Hippocampal formation (tissue), 2 donors: Measurements from ENCODE around the gene VRK3.

Experiments used
- DNase-seq, 2 donors: peaks; one replicate each; lab custom pipeline; 2025; lab: John Stamatoyannopoulos, UW

VRK3 gene

GRCh38 chr19:49930483-49931011, 94.6 kb downstream of the VRK3 start:
- DNase-seq: no peak

DNA sequence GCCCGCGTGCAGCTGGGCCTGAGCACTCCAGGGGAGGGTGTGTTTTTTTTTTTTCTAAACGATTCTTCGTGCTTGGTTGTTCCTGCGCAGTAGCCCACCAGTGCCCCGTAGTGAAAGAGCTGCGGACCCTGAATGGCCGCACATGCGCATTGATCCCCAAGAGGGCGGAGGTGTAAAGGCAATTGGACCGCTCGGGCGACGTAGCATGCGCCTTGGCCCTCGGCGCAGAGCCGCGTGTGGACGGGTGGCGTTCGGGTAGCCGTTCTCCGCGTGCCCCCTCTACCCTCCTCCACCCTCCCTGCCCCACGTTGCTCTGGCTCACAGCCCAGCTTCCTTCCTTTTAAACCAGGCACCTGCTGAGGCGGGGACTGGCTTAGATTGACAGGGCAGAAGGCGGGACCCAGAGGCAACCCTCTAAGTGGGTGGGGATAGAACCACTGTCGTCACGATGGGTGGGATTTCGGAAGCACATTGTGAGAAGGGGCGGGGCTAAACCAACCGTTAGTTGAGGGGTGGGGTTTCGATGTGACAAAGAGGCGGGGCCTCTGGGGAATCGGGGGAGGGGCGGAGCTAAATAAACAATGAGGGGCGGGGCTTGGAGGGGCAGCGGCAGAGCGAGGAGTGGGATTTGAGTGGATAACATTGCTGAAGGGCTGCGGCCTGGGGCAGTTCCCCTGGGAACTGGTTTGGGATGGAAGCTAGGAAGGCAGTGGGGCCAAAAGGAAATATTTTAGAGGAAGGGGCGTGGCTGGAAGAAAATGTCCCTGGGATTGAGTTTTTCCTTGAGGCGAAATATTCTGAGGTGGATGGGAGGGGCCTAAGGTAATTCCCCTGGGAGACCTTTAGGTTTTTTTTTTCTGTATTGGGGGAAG, 95.3 kb downstream of the VRK3 start:
- peak; percentile 90 to 97 for DNase-seq

DNA sequence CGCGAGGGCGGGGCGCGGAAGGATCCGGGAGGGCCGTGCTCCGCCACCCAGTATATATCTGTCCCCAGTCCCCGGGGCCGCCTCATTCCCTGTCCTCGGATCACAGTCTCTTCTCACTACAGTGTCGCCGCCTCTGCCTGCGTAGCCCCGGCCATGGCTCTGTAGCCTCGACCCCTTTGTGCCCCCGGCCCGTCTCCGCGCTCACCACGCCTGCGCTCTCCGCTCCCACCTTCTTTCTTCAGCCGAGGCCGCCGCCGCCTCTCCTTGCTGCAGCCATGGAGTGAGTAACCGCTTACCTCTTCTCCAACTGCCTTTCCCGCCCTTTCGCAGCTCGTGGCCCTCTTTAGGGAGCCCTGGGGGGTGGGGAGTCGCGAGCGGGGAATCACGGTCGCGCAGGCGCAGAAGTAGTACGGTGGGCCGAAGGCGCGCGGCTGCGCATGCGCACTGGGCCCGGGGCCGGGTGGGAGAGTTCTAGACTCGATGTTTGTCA, 96.0 kb downstream of the VRK3 start, which contains the start of the genes ATF5 and NUP62:
Gene ATF5 (plus strand): TSS at position 85 of the 490 bp plus-strand sequence. CDS start 1,646 bp downstream, outside the sequence.
Gene NUP62 (minus strand): TSS at position 384 of the 490 bp plus-strand sequence. CDS start 19,697 bp downstream, outside the sequence.
- DNase-seq: peak; percentile 83

- no peak for DNase-seq
These were observed 97.5 kb downstream of the VRK3 start for GRCh38 chr19:49927526-49928264.

GRCh38 chr19:49926515-49926914, 98.7 kb downstream of the VRK3 start:
- no peak for DNase-seq
